Urinary bladder (tissue), 4 donors: ENCODE results near the gene PHF12. TPM values are rescaled to one million over a fixed set of nuclear protein-coding genes. Genes with fewer than 3 reads are reported as not detected.
"Not testable (repeated sequence)": the region's sequence is repeated elsewhere in the genome, so short reads cannot be mapped to it uniquely, and the experiment has no call there.

Experiments
- DNase-seq: peaks from one replicate; pipeline ENCODE4 v3.0.0-alpha.2; 2015; ENCODE audit errors: extremely low spot score
- H3K27ac ChIP-seq: one replicate; pipeline ENCODE4 v1.5.1; 2013; ENCODE audit warnings: low read depth, mild to moderate bottlenecking, moderate library complexity
- H3K36me3 ChIP-seq: one replicate; pipeline ENCODE4 v1.6.1; 2013; ENCODE audit warnings: mild to moderate bottlenecking, moderate library complexity; ENCODE audit not compliant: insufficient read depth
- H3K4me1 ChIP-seq: one replicate; pipeline ENCODE4 v1.6.1; 2013; ENCODE audit warnings: mild to moderate bottlenecking, moderate library complexity; ENCODE audit not compliant: insufficient read depth
- H3K4me3 ChIP-seq: one replicate; pipeline ENCODE4 v1.5.1; 2013; ENCODE audit warnings: low read depth, low read length
- WGBS: extraction: QIAGEN DNeasy Blood & Tissue Kit; methylation state at CpG from one replicate; pipeline ENCODE4 v1.1.7; 2013; 5-methylcytosine and 5-hydroxymethylcytosine counted together
- polyA plus RNA-seq: library from polyadenylated mRNA; stranded (reverse); fragments of 200-250 nt; gene quantifications from one replicate; pipeline ENCODE4 v1.2.3, GENCODE V29; 2013
- total RNA-seq: library from RNA; depleted of rRNA; stranded (reverse); fragments of >200 nt; gene quantifications from one replicate; pipeline ENCODE4 v1.2.3, GENCODE V29; 2014
- donor health status: healthy with polysubstance abuse.
- donor health status: healthy.

The PHF12 gene
- total and polyA plus RNA-seq, 2 donors, result 21.1 to 30.8 TPM

DNA sequence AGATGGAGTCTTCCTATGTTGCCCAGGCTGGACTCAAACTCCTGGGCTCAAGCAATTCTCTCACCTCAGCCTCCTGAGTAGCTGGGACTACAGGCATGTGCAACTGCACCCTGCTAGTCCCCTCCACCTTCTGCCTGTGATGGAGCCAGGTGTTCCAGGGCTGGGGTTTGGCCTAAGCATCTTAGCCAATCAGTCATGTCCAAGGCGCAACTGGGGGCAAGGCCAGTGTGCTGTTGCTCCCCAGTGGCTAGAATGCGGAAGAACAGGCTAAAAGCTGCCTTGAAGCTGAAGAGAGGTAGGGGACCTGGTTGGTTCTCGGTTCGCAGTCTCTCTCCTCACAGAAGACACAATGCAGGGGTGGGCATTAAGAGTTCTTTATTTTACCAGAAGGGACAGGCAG is 72.3 kb downstream of the PHF12 start:
- Histone ChIP-seq H3K4me3 (no peak overlapping the region), H3K27ac (no peak overlapping the region), H3K4me1 (no peaks in the 10 kb centered on the region), H3K36me3 (peaks cover 12% of the 10 kb centered on the region)
- no peak for DNase-seq
- WGBS, result 66% methylated on average over 4 of the region's 4 CpGs

DNA sequence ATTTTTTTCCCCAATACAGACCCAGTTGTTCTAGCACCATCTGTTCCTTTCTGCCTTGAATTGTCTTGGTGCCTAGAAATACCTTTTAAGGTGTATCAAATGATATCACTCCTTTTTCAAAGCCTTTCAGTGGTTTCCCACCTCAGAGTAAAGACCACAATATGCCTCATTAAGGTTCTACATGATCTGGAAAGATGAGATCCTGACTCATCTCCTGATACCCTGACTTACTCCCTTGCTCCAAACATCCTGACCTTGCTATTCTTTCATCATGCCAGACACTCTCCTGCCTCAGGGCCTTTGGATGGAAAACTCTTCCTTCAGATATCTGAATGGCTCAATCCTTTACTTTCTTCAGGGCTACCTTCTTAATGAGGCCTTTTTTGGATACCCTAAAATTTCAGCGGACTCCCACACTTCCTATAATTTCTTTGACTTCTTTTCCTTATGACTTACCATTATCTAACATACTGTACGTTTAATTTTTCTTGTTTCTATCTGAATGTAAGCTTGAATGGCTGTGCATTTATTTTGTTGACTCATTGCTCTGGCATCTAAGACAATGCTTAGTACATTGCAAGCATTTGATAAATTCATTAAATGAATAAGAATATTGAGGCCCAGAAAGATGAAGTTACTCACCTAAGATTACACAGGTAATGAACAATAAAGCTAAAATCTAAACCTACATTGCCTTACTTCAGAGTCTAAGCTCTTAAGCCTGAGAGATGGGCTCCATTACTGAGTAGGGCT is 73.0 kb downstream of the PHF12 start:
- Histone ChIP-seq H3K4me1 (no peaks in the 10 kb centered on the region), H3K36me3 (peaks cover 12% of the 10 kb centered on the region), H3K27ac (no peak overlapping the region), H3K4me3 (no peak overlapping the region)
- 83% methylated on average over 2 of the region's 2 CpGs for WGBS
- DNase-seq, result no peak

DNA sequence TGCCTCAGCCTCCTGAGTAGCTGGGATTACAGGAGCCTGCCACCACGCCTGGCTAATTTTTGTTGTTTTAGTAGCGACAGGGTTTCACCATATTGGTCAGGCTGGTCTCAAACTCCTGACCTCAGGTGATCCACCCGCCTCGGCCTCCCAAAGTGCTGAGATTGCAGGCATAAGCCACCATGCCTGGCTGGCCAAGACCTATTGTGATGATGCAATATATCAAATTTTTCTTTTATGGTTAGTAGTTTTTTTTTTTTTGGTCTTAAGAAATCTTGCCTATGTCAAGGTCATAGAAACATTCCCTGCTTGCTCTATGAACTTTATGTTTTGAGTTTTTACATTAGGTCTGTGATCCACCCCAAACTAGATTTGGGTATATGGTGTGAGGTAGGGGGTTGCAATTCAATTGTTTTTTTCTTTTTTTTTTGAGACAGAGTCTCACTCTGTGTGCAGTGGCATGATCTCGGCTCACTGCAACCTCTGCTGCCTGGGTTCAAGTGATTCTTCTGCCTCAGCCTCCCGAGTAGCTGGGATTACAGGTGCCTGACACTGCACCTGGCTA is 74.1 kb downstream of the PHF12 start:
- not testable (repeated sequence) for H3K4me1 ChIP-seq, H3K27ac ChIP-seq, H3K4me3 ChIP-seq, DNase-seq
- 97% methylated on average over 6 of the region's 6 CpGs for WGBS
- peaks cover 12% of the 10 kb centered on the region for H3K36me3 ChIP-seq

DNA sequence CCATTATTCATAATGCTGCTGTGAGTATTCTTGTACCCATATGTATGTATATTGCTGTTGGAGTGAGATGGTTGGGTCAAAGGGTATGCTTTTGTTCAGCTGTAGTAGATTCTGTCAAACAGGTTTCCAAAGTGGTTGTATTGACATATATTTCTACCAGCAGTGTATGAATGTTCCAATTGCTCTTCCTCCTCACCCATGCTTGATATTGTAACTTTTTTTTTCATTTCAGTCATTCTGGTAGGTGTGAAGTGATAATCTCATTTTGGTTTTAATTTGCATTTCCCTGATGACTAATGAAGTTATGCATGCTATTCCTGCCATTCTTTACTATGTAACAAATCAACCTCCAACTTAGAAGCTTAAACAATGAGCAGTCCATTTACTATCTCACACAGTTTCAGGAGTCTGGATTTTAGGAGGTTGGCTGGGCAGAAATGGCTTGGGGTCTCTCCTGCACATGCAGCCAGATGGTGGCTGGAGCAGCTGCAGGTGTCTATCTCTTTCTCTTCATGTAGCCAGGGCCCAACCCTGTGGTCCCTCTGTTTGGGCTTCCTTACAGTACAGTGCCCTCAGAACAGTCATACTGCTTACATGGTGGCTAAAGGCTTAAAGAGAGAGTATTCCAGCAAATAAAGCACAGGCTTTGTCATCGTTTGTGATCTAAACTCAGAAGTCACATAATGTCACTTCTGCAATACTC is 75.3 kb downstream of the PHF12 start:
- Histone ChIP-seq H3K4me1 (no peaks in the 10 kb centered on the region), H3K27ac (no peak overlapping the region), H3K36me3 (peaks cover 5% of the 10 kb centered on the region), H3K4me3 (no peak overlapping the region)
- DNase-seq, result no peak
- 59% methylated on average over 1 of the region's 1 CpG for WGBS

DNA sequence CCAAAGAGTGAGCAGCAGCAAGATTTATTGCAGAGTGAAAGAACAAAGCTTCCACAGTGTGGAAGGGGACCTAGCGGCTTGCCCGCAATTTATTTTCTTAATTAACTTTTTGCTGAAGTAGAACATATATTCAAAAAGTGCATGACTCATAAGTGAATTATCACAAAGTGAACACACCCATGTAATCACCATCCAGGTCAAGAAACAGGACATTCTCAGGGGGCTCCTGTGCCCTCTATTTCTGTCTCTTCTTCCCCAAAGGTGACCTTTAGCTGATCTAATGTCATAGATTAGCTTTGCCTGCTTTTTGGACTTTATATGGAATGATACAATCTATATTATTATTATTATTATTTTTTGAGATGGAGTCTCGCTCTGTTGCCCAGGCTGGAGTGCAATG is 76.6 kb downstream of the PHF12 start:
- no peaks in the 10 kb centered on the region for H3K4me1 ChIP-seq
- H3K36me3 ChIP-seq, result peaks cover 2% of the 10 kb centered on the region
- no peak for DNase-seq
- 74% methylated on average over 3 of the region's 3 CpGs for WGBS
- H3K4me3 ChIP-seq, result no peak overlapping the region
- H3K27ac ChIP-seq, result no peak overlapping the region

DNA sequence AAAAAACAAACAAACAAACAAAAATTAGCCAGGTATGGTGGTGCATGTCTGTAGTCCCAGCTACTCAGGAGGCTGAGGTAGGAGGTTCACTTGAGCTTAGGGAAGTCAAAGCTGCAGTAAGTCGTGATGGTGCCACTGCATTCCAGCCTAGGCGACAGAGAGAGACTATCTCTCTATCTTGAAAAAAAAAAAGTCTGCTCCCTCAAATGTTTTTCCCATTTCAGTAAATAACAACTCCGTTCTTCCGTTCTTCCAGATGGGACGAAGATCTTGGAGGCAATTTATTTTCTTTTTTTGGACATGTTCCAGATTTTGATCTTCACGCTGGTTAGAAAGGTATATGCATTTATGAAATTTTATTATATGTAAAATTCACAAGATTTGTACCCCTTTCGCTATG is 77.5 kb downstream of the PHF12 start:
- Histone ChIP-seq H3K4me1 (no peaks in the 10 kb centered on the region), H3K36me3 (no peaks in the 10 kb centered on the region), H3K27ac (no peak overlapping the region), H3K4me3 (no peak overlapping the region)
- DNase-seq, result no peak
- 88% methylated on average over 7 of the region's 7 CpGs for WGBS

DNA sequence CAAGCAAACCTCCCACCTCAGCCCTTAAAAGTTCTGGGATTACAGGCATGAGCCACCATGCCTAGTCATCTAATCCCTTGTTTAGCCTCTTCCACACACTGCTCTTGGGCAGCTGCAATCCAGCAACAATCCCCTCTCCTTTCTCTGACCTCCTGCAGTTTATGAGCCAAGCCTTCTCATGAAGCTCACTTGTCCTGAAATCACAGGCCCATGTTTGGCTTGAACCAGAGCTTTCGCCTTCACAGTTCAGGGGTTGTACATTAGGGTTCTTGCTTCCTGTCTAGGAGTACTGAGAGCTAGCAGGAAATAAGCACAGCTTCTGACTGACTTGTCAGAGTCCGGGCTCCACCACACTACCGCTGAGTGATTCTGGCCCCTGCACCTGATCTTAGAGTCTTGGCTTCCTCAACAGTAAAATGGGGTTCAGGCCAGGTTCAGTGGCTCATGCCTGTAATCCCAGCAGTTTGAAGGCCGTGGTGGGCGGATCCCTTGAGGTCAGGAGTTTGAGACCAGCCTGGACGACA is 80.2 kb downstream of the PHF12 start:
- no peaks in the 10 kb centered on the region for H3K36me3 ChIP-seq
- WGBS, result 86% methylated on average over 6 of the region's 6 CpGs
- no peaks in the 10 kb centered on the region for H3K4me1 ChIP-seq
- no peak overlapping the region for H3K4me3 ChIP-seq
- H3K27ac ChIP-seq, result no peak overlapping the region
- no peak for DNase-seq

DNA sequence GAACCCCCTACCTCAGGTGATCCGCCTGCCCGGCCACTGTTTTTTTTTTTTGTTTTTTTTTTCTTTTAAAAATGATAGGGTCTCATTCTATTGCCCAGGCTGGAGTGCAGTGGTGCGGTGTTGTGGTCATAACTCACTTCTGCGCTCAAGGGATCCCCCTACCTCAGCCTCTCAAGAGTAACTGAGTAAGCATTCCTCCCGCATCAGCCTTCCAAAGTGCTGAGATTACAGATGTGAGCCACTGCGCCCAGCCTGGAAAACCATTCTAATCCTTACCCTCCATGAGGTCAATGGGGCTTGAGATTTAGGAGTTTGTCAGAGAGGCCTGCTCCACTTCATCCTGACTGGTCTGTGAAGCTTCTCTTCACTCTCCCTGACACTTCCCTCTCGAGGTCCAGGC is 84.0 kb downstream of the PHF12 start:
- 84% methylated on average over 7 of the region's 7 CpGs for WGBS
- DNase-seq, result no peak
- Histone ChIP-seq H3K27ac (no peak overlapping the region), H3K4me3 (no peak overlapping the region), H3K36me3 (no peaks in the 10 kb centered on the region), H3K4me1 (no peaks in the 10 kb centered on the region)

DNA sequence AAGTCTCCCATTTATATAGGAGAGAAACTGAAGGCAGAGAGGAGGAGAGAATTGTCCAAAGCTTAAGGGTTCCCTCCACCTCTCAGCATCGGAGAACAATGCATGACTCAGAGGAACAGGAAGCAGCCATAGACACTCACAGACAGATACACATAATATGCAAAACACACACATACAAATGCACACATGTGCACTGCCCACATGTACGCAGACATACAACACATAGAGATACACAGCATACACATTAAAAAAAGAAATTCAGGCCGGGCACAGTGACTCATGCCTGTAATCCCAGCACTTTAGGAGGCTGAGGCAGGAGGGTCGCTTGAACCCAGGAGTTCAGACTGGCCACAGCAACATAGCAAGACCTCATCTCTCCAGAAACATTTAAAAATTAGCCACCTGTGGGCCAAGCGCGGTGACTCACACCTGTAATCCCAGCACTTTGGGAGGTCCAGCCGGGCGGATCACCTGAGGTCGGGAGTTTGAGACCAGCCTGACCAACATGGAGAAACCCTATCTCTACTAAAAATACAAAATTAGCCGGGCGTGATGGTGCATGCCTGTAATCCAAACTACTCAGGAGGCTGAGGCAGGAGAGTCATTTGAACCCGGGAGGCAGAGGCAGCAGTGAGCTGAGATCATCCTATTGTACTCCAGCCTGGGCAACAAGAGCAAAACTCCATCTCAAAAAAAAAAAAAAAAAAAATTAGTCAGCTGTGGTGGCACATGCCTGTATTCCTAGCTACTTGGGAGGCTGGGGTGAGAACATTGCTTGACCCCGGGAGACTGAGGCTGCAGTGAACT is 85.2 kb downstream of the PHF12 start:
- no peak for DNase-seq
- Histone ChIP-seq H3K4me1 (no peaks in the 10 kb centered on the region), H3K36me3 (peaks cover 2% of the 10 kb centered on the region), H3K27ac (no peak overlapping the region), H3K4me3 (no peak overlapping the region)
- WGBS, result 88% methylated on average over 13 of the region's 13 CpGs

DNA sequence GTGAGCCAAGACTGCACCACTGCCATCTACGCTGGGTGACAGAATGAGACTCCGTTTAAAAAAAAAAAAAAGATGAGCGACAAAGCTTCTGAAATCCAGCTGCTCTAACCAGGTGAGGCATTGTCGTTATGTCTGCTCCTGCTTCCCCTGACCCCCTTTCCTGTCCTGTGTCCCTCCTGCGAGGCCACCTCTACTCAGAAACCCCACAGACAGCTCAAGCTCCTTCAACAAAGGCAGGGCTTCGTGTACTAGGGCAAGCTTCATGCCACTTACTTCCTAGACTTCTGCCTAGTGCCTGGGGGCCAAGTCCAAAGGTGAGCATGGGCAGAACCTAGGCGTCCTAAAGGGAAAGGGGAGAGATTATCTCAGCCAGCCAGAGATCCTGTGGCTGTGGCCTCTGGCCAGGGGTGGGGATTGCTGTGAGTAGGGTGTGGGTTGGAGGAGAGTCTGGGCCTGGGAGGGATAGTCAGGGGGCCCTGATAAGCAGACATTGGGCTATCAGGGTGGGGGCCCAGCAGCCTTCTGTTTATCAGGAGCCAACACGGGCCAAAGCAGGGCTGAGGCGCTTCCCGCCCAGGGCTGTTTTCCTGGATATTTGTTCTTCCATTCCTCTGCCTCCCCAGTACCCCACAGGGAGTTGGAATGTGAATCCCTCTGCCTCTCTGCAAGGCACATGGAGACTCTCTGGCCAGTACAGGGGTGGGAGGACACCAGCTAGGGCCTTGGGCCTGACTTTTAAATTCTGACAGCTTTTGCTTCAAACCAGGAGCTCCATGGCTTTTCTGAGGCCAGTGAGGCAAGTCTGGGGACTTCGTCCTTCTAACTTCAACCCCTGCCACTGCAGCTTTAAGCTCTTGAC is 86.1 kb downstream of the PHF12 start:
- 76% methylated on average over 11 of the region's 11 CpGs for WGBS

DNA sequence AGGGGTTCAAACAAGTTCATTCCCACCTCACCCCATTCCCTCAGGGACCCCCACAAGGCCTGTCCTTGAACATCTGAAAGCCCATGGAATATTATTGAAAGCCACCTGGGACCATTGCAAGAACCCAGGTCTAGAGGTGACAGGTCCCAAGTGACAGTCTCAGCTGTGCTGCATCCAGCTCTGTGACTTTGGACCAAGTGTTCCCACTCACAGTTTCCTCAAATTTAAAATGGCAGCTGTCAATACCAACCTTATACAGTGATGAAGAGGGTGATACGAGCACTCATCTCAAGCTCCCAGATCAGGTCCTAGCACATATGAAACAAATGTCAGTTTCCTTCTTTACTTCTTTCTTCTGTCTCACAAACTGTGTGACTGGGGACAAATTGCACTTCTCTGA is 87.4 kb downstream of the PHF12 start:
- no peak overlapping the region for H3K4me3 ChIP-seq

More for the DNA sequence above, 86.1 kb downstream of the PHF12 start:
- Histone ChIP-seq H3K36me3 (peaks cover 4% of the 10 kb centered on the region), H3K27ac (no peak overlapping the region), H3K4me3 (no peak overlapping the region), H3K4me1 (no peaks in the 10 kb centered on the region)
- DNase-seq, result no peak

DNA sequence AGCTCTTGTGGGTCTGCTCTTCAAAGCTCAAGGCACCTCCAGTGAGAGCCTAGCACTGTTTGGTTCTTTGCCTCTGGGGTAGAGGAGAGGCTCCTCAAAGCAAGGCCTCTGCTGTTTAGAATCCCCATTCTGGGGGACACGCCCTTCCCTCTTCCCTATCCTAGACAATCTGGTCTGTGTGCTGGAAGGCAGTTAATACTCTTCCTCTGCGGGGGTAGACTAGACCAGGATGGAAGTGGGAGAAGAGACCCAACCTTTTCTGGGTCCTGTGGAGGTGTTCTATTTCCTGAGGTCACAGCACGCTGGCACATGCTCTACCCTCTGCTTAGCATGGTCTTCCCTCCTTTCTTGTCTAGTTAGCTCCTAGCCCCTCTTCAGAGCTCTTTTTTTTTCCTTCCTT is 88.8 kb downstream of the PHF12 start:
- H3K4me3 ChIP-seq, result no peak overlapping the region
- no peak for DNase-seq
- peaks cover 4% of the 10 kb centered on the region for H3K36me3 ChIP-seq
- 93% methylated on average over 3 of the region's 3 CpGs for WGBS
- H3K27ac ChIP-seq, result no peak overlapping the region
- H3K4me1 ChIP-seq, result no peaks in the 10 kb centered on the region

More for the DNA sequence above, 87.4 kb downstream of the PHF12 start:
- Histone ChIP-seq H3K27ac (no peak overlapping the region), H3K4me1 (no peaks in the 10 kb centered on the region), H3K36me3 (peaks cover 4% of the 10 kb centered on the region)
- 86% methylated on average over 1 of the region's 1 CpG for WGBS
- no peak for DNase-seq
